H9 (cell line): ENCODE measurements around the gene TM4SF5. TPM values are rescaled to one million over a fixed set of nuclear protein-coding genes. Genes with fewer than 3 reads are reported as not detected.

Experiments
- total RNA-seq: library from RNA; stranded (reverse); gene quantifications from 2 replicates; pipeline ENCODE4 v1.2.1, GENCODE V29; 2021

The TM4SF5 gene
- total RNA-seq, 1 experiment from 2014 or later, result not detected

Other genes with a start within 250 kb of the TM4SF5 start
- gene MYBBP1A, start 216.5 kb upstream of the TM4SF5 start, total RNA-seq, result 177 and 181 TPM in 2 replicates
- gene GGT6, start 211.3 kb upstream of the TM4SF5 start, total RNA-seq, result 0.13 and 0.17 TPM in 2 replicates
- gene SMTNL2, start 187.4 kb upstream of the TM4SF5 start, total RNA-seq, result 0.77 and 1.6 TPM in 2 replicates
- gene ALOX15, start 130.2 kb upstream of the TM4SF5 start, total RNA-seq, result 0.31 and 0.39 TPM in 2 replicates
- gene PELP1, start 67.7 kb upstream of the TM4SF5 start, total RNA-seq, result 148 and 154 TPM in 2 replicates
- 75.3 and 81.1 TPM in 2 replicates for gene ARRB2, start 61.3 kb upstream of the TM4SF5 start, total RNA-seq
- 17.5 and 19.5 TPM in 2 replicates for gene MED11, start 40.5 kb upstream of the TM4SF5 start, total RNA-seq
- 0.42 and 0.44 TPM in 2 replicates for gene ZMYND15, start 32.1 kb upstream of the TM4SF5 start, total RNA-seq
- 4.2 and 4.5 TPM in 2 replicates for gene CXCL16, start 32.0 kb upstream of the TM4SF5 start, total RNA-seq
- 0.31 TPM in 1 of 2 replicates, not detected in the other for gene VMO1, start 14.5 kb downstream of the TM4SF5 start, total RNA-seq
- gene GLTPD2, start 17.1 kb downstream of the TM4SF5 start, total RNA-seq, result not detected in 2 replicates
- 244 and 247 TPM in 2 replicates for gene PSMB6, start 24.3 kb downstream of the TM4SF5 start, total RNA-seq
- 63.3 and 66.6 TPM in 2 replicates for gene PLD2, start 35.3 kb downstream of the TM4SF5 start, total RNA-seq
- 64.3 and 68.8 TPM in 2 replicates for gene MINK1, start 61.5 kb downstream of the TM4SF5 start, total RNA-seq
- 4.0 and 4.4 TPM in 2 replicates for gene C17orf107, start 127.7 kb downstream of the TM4SF5 start, total RNA-seq
- gene CHRNE, start 131.2 kb downstream of the TM4SF5 start, total RNA-seq, result 0.31 and 0.61 TPM in 2 replicates
- gene GP1BA, start 160.4 kb downstream of the TM4SF5 start, total RNA-seq, result not detected in 2 replicates
- gene SLC25A11, start 168.2 kb downstream of the TM4SF5 start, total RNA-seq, result 74.9 and 80.6 TPM in 2 replicates
- gene RNF167, start 168.4 kb downstream of the TM4SF5 start, total RNA-seq, result 134 and 135 TPM in 2 replicates
- 1,149 and 1,217 TPM in 2 replicates for gene PFN1, start 176.6 kb downstream of the TM4SF5 start, total RNA-seq
- 20.7 and 25.4 TPM in 2 replicates for gene ENO3, start 179.2 kb downstream of the TM4SF5 start, total RNA-seq
- 102 and 105 TPM in 2 replicates for gene SPAG7, start 195.9 kb downstream of the TM4SF5 start, total RNA-seq
- 13.7 and 15.6 TPM in 2 replicates for gene CAMTA2, start 215.8 kb downstream of the TM4SF5 start, total RNA-seq
- gene INCA1, start 225.6 kb downstream of the TM4SF5 start, total RNA-seq, result 1.3 and 1.5 TPM in 2 replicates
- gene KIF1C, start 226.1 kb downstream of the TM4SF5 start, total RNA-seq, result 85.6 and 87.3 TPM in 2 replicates